Adrenal gland (tissue), 12 donors: ENCODE measurements around the gene TTLL11. TPM values are rescaled to one million over a fixed set of nuclear protein-coding genes. Genes with fewer than 3 reads are reported as not detected.

Experiments
- DNase-seq, 7 donors: peaks; one replicate each; pipeline ENCODE4 v3.0.0-alpha.2; 2019 to 2020
- H3K27ac ChIP-seq, 5 donors: fragments of 200-600 bp; sonication (generic) in 4 of 5; 1 replicate in 3 of 5; 2 replicates in 2 of 5; pipeline versions ENCODE4 v1.5.1 to v1.8.0; 2016 to 2020; ENCODE audit warnings: mild to moderate bottlenecking in 1 of 5
- H3K27me3 ChIP-seq: fragments of 200-600 bp; 2 replicates; pipeline ENCODE4 v1.8.0; 2021
- H3K36me3 ChIP-seq, 2 donors: fragments of 200-600 bp; replicated peaks in 1 of 2; 1 replicate in 1 of 2; 2 replicates in 1 of 2; pipeline versions ENCODE4 v1.5.1 to v1.8.0; 2018 to 2022
- H3K4me1 ChIP-seq, 2 donors: fragments of 200-600 bp; replicated peaks in 1 of 2; 1 replicate in 1 of 2; 2 replicates in 1 of 2; pipeline versions ENCODE4 v1.5.1 to v1.8.0; 2018 to 2021
- H3K4me3 ChIP-seq, 4 donors: fragments of 200-600 bp; sonication (generic) in 3 of 4; one replicate each; pipeline ENCODE4 v1.5.1; 2016 to 2018
- H3K9me3 ChIP-seq, 3 donors: fragments of 200-600 bp; sonication (generic) in 1 of 3; replicated peaks in 1 of 3; 1 replicate in 2 of 3; 2 replicates in 1 of 3; pipeline versions ENCODE4 v1.5.1 to v1.8.0; 2016 to 2021
- POLR2A ChIP-seq, 2 donors: fragments of 450-650 bp; IDR thresholded peaks; one replicate each; pipeline ENCODE4 v1.6.1; 2017; ENCODE audit warnings: antibody characterized with exemption in 2 of 2, mild to moderate bottlenecking in 2 of 2, moderate library complexity in 1 of 2
- WGBS, 4 donors: extraction: QIAGEN DNeasy Blood & Tissue Kit in 2 of 4; methylation state at CpG; one replicate each; pipeline versions ENCODE4 v1.1.5 to v1.1.7; 2013 to 2017; 5-methylcytosine and 5-hydroxymethylcytosine counted together
- intact Hi-C, 2 donors: fragments of 100-400 bp; cut with DNase I; formaldehyde crosslinking; loops; one replicate each; pipeline versions ENCODE4 v1.14.1 to v1.15.0; 2022 to 2023
- polyA plus RNA-seq, 3 donors: library from polyadenylated mRNA; stranded (reverse); fragments of 200-250 nt in 2 of 3; fragments of 350-450 nt in 1 of 3; fragmentation: Illumina TruSeq in 1 of 3; extraction: RNeasy Lipid Tissue Mini Kit (QIAGEN cat#74804) in 1 of 3; gene quantifications; one replicate each; pipeline ENCODE4 v1.2.3, GENCODE V29; 2013 to 2014
- total RNA-seq, 9 donors: library from RNA; depleted of rRNA in 4 of 9; stranded (reverse); fragments of >200 nt in 4 of 9; fragments of 120-200 nt in 1 of 9; fragmentation: NEBNext Ultra II Directional in 1 of 9; extraction: Animal tissue kit (Norgen Biotek cat#: 25700) in 1 of 9; gene quantifications; one replicate each; pipeline versions ENCODE4 v1.1.0 to v1.2.4, GENCODE V29; 2013 to 2023
- TF ChIP-seq, protein P1 (sequence below), 6 experiments: fragments of 450-650 bp in 4 of 6; fragments of 200-600 bp in 2 of 6; sonication (generic) in 1 of 6; IDR thresholded peaks; 1 replicate in 5 of 6; 2 replicates in 1 of 6; pipeline versions ENCODE4 v1.5.1 to v1.8.0; 2016 to 2021; ENCODE audit warnings: antibody characterized with exemption in 6 of 6, mild to moderate bottlenecking in 2 of 6, moderate library complexity in 1 of 6
- donor health status: healthy with polysubstance abuse.
- donor health status: Bipolar disorder and iron deficiency.
- donor health status: DM: yes; HTN: yes; CAD: no.
- donor health status: DM: no; HTN: no; CAD: no.
- donor health status: DM: no; HTN: no; CAD: no.
- donor health status: DM: yes; HTN: yes; CAD: no.

TTLL11 gene
- total and polyA plus RNA-seq, 12 donors = 4.8 to 30.9 (median 13.7) TPM

DNA sequence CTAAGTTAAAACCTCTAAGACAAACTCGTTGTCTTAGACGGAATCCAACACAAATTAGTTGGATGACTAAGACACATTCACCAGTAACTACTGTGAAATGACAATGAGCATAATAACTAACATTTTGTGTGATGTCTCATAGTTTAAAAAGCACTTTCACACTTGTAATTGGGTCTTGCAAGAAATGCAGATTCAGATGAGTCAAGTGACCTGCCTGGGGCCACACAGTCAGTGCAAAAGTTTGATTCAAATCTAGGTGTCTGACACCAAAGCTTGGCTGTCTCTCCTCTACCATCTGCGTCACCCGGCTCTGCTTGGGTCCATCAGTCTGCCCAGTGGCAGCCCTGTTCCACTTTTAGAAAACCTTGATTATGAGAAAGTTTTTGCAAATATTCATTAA is 143.7 kb downstream of the TTLL11 start:
- TF ChIP-seq, protein P1, sequence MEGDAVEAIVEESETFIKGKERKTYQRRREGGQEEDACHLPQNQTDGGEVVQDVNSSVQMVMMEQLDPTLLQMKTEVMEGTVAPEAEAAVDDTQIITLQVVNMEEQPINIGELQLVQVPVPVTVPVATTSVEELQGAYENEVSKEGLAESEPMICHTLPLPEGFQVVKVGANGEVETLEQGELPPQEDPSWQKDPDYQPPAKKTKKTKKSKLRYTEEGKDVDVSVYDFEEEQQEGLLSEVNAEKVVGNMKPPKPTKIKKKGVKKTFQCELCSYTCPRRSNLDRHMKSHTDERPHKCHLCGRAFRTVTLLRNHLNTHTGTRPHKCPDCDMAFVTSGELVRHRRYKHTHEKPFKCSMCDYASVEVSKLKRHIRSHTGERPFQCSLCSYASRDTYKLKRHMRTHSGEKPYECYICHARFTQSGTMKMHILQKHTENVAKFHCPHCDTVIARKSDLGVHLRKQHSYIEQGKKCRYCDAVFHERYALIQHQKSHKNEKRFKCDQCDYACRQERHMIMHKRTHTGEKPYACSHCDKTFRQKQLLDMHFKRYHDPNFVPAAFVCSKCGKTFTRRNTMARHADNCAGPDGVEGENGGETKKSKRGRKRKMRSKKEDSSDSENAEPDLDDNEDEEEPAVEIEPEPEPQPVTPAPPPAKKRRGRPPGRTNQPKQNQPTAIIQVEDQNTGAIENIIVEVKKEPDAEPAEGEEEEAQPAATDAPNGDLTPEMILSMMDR (IDR thresholded peaks at IDR 0.05) = no peak
- no peak for TF ChIP-seq POLR2A (IDR thresholded peaks at IDR 0.05)
- Histone ChIP-seq H3K4me3 (no peak overlapping the region), H3K27ac (no peak overlapping the region), H3K36me3 (no peaks in the 10 kb centered on the region), H3K4me1 (peaks cover 1 to 6% of the 10 kb centered on the region in 2 donors), H3K9me3 (no peaks in the 10 kb centered on the region), H3K27me3 (no peaks in the 10 kb centered on the region)
- intact Hi-C loops = no loop called here
- no peak for DNase-seq
- WGBS, 4 donors = 67 to 98% (median 89%) methylated on average over 4 of the region's 4 CpGs

DNA sequence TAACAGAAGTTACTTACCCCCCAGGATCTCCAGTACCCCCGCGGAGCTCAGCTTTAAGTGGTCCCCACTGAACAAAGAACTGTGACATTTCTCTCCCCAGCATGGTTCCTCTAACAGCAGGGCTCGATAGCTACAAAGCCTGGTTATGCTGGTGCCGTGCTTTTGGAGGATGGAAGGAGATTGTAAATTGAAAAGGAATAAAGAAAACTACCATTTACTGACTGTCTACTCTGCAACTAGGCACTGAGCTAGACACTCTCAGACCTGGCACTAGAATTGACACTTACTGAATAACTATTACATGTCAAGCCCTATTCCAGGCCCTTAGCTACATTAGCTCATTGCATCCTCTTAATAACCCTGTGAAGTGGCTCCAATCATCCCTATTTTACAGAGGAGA is 145.3 kb downstream of the TTLL11 start:
- intact Hi-C loops = no loop called here
- WGBS, 4 donors = 76 to 90% (median 83%) methylated on average over 4 of the region's 4 CpGs

DNA sequence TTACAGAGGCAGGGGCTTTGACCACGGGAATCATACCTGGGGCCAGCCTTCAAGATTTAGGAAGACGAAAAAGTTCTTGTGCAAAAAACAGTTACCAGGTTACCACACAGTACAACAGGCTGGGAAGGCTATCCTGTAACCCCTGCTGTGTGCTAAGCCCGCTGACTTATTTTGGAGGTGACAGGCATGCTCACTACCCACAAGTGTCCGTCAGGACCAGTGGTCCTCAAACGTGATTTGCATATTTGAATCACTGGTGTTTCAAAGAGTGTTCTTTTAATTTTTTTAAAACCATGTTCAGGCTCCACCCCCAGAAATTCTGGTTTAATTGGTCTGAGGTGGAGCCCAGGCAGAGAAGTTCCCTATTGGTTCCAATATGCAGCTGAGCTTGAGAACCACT is 146.6 kb downstream of the TTLL11 start:
- TF ChIP-seq POLR2A (IDR thresholded peaks at IDR 0.05) = no peak
- TF ChIP-seq, protein P1 (IDR thresholded peaks at IDR 0.05) = no peak
- Histone ChIP-seq H3K4me1 (no peaks in the 10 kb centered on the region), H3K36me3 (no peaks in the 10 kb centered on the region), H3K9me3 (no peaks in the 10 kb centered on the region), H3K27me3 (no peaks in the 10 kb centered on the region), H3K27ac (no peak overlapping the region), H3K4me3 (no peak overlapping the region)
- no peak for DNase-seq
- intact Hi-C loops = no loop called here
- WGBS, 4 donors = 84 to 91% (median 90%) methylated on average over 5 of the region's 5 CpGs

More for the DNA sequence above, 145.3 kb downstream of the TTLL11 start:
- no peaks in the 10 kb centered on the region for H3K4me1 ChIP-seq
- H3K27me3 ChIP-seq = no peaks in the 10 kb centered on the region
- no peak for TF ChIP-seq POLR2A (IDR thresholded peaks at IDR 0.05)
- TF ChIP-seq, protein P1 (IDR thresholded peaks at IDR 0.05) = no peak
- H3K27ac ChIP-seq = no peak overlapping the region
- no peaks in the 10 kb centered on the region for H3K9me3 ChIP-seq
- H3K36me3 ChIP-seq = no peaks in the 10 kb centered on the region
- no peak for DNase-seq
- H3K4me3 ChIP-seq = no peak overlapping the region

DNA sequence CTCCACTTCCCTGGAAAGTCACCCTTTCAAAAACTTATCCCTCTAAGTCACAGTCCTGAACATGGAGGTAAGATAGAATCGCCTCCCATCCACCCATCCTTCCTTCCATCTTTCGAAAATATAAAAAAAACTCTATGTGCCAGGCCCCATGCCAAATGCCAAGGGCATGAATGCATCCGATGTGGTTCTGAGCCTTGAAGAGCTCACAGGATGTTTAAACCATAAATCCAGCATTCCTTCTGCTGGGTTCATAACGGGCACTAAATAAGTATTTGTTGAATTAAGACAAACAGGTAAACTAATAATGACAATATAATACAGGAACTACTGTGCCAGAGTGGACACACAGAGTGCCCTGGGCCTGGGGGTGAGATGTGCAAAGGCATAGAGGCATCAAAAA is 147.3 kb downstream of the TTLL11 start:
- intact Hi-C loops = no loop called here
- no peaks in the 10 kb centered on the region for H3K36me3 ChIP-seq
- no peak for TF ChIP-seq POLR2A (IDR thresholded peaks at IDR 0.05)
- TF ChIP-seq, protein P1 (IDR thresholded peaks at IDR 0.05) = no peak

More for the DNA sequence above, 147.3 kb downstream of the TTLL11 start:
- Histone ChIP-seq H3K27me3 (no peaks in the 10 kb centered on the region), H3K4me3 (no peak overlapping the region), H3K4me1 (no peaks in the 10 kb centered on the region), H3K9me3 (no peaks in the 10 kb centered on the region), H3K27ac (no peak overlapping the region)
- DNase-seq = no peak
- 52 to 77% (median 64%) methylated on average over 4 of the region's 4 CpGs for WGBS, 4 donors
